ENCODE results near the gene FADS1. TPM values are rescaled to one million over a fixed set of nuclear protein-coding genes. Genes with fewer than 3 reads are reported as not detected.

The FADS1 gene
- total RNA-seq, 4 donors from 2014 or later, result 15.8 to 115 (median 29.4) TPM

DNA sequence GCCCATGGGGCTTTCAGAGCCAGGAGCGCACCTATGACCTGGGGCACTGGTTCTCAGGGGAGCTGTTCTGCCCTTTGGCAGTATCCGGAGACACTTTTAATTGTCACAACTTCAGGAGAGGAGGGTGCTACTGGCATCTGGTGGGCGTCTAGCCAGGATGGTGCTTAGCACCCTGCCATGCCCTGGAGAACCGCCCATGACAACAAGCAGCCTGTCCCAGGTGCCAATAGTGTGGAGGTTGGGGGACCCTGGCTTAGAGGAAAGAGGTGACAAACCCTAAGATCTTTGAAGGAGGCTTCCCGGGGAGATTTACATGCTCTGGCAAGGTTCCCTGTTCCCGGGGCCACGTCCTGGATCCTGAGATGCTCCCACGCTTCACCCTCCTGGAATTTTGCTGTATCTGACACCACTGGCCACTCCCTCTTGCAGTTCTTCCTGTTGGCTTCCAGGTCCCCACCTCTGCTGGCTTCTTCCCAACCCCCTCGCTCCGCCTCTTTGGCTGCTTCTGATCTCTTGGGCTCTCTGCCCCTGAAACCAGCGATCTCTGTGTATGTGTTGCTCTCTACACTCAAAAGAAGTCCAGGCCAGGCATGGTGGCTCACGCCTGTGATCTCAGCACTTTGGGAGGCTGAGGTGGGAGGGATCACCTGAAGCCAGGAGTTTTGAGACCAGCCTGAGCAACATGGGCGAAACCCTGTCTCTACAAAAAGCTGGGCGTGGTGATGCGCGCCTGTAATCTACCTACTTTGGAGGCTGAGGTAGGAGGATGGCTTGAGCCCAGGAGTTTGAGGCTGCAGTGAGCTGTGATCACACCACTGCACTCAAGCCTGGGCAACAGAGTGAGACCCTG is 43.5 kb upstream of the FADS1 start:
- TF ChIP-seq, protein P1, sequence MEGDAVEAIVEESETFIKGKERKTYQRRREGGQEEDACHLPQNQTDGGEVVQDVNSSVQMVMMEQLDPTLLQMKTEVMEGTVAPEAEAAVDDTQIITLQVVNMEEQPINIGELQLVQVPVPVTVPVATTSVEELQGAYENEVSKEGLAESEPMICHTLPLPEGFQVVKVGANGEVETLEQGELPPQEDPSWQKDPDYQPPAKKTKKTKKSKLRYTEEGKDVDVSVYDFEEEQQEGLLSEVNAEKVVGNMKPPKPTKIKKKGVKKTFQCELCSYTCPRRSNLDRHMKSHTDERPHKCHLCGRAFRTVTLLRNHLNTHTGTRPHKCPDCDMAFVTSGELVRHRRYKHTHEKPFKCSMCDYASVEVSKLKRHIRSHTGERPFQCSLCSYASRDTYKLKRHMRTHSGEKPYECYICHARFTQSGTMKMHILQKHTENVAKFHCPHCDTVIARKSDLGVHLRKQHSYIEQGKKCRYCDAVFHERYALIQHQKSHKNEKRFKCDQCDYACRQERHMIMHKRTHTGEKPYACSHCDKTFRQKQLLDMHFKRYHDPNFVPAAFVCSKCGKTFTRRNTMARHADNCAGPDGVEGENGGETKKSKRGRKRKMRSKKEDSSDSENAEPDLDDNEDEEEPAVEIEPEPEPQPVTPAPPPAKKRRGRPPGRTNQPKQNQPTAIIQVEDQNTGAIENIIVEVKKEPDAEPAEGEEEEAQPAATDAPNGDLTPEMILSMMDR (IDR thresholded peaks at IDR 0.05; ENCODE audit: low read depth), result no peak

DNA sequence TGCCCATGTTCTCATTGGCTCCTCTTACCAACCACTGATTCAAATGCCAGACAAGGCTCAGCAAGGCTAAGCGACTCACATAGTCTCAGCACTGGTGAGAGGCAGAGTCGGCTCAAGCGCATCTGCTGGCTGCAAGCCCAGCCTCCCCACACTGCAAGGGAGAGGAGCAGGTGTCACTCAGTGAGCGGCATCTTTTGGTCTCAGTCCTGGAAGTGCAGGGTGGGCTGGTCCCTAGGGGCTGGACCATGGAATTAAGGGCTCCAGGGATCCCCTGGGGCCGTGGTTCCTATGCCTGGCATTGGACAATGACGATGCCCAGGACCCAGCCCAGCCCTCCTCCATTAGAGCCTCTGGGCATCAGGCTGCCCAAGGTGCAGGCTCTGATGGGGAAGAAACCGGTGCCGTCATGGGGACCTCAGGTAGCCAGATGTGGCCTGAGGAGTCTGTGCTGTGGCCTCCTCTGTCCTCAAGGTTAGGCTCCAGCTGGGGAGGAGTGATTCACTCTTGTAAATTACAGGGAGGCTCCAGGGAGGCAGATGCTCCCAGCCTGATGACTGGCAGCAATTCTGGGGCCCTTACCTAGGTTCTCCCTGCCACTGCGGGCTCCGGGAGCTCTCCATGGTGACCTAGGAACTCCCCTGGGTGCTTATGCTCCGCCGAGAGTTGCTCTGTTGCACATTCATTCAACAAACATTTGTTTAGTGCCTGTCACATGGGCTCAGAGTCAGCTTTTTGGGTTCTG is 39.3 kb upstream of the FADS1 start:
- TF ChIP-seq, protein P1 (IDR thresholded peaks at IDR 0.05; ENCODE audit: low read depth), result no peak

DNA sequence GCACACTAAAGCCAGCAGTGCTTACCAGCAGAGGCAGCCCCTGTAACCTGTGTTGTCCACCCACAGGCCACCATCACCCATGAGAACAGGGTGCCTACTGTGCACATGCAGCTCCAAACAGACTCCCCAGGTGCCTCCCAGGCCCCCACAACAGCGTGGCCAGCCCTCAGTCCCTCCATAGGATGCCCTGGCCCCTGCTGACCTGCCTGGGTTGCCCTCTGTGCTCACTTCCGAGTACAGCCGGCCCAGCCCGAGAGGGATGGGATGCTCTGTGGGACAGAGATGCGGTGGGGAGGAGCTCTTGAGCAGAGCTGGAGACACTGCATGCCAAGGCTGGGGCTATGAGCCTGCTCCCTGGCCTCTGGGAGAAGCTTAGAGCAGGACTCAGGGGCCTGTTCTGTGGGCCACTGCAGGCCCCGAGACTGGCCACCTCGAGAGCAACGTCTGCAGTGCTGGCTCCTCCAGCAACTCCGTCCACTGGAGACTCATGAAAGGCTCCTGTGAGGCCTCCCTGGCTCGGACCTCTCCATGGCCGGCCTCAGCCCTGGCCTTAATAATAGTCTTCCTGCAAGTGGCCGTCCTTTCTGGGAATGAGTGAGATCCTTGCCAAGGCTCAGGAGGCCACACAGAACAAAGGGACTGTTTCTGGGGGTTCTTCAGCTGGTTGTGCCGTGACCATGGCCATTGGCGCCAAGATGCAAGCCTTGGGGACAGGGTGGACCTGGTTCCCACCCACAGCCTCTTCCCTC is 38.3 kb upstream of the FADS1 start:
- TF ChIP-seq, protein P1 (IDR thresholded peaks at IDR 0.05; ENCODE audit: low read depth), result no peak

DNA sequence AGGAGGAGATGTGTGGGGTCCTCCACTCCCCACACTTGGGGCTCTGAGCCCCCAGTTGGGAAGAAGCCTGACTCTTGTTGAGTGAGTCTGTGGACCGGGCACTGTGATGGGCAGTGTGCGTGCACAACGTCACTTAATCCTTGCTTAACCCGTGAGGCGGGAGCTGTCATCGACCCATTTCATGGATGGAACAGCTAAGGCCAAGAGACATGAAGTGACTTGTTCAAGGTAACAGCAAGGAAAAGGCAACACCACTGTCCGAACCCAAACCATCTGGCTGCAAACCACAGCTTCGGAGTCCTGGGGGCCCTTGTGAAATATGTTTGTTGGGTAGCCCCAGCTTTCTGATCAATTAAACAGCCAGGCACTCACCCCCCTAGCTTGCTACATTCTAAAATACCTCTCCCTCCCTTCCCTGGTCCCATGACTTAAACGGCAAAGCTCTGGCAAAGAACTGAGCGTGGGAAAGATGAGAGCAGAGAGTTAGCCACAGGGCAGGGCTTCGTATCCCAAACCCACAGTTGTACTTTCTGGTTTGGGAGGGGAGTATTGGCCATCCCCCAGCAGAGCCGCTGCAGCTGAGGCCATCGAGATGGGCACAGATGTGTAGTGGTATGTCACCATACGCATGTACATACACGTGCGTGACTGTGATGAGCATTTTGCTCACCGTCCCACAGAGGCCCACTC is 37.5 kb upstream of the FADS1 start:
- TF ChIP-seq, protein P1 (IDR thresholded peaks at IDR 0.05; ENCODE audit: low read depth), result no peak

DNA sequence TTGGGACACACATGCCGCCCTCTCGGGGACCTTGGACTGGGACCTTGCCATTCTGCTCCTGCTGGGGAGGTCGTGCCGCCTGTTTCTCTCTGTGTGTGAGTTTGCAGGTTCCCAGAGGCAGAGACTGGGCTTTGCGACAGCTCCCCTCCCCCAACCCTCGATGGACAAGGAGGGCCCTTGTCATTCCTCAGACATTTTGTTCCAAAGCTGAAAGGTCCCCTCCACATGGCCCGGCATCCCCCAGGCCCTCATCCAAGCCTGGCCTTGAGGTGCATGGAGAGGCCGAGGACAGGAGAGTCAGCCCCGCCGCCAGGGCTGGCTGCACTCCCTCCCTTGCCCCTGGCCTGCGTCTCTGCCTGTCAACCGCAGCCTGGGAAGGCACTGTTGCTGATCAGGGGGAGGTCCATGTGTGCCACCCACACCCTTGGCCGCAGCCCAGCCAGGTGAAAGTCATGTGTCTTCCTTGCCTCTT is 36.9 kb upstream of the FADS1 start:
- TF ChIP-seq, protein P1 (IDR thresholded peaks at IDR 0.05; ENCODE audit: low read depth), result no peak

DNA sequence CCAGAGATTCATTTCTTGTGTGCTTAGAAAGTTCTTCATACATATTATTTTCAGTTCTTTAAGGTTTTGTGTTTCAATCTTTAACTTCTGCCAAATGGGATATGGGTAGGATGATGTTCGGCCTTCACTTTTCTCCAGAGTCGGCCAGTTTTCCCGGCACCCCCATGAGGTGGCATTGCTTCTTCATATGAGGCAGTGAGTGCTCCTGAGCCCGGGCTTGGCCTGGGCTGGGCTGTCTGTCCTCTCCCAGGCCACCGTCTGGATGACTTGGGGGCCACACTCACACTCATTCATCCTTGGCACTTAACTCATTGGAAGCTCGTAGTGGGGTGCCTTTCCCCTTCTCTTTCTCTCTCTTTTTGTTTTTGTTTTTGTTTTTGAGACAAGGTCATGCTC is 35.1 kb upstream of the FADS1 start:
- TF ChIP-seq, protein P1 (IDR thresholded peaks at IDR 0.05; ENCODE audit: low read depth), result no peak

Measured in subcutaneous adipose tissue (tissue), 4 donors.